NCI-H128 (cell line): ENCODE data around the gene MCCC1.

ENCODE experiments used
- DNase-seq: peaks from one replicate; lab custom pipeline; 2025; ENCODE audit not compliant: unreplicated experiment; lab: John Stamatoyannopoulos, UW

The MCCC1 gene

GRCh38 chr3:182989566-182989965, 109.7 kb downstream of the MCCC1 start:
- peak; percentile 59 for DNase-seq

GRCh38 chr3:182986021-182986420, 113.3 kb downstream of the MCCC1 start:
- DNase-seq = no peak

- DNase-seq = no peak
Observed at GRCh38 chr3:182983876-182984275, 115.4 kb downstream of the MCCC1 start.

GRCh38 chr3:182981038-182981380, 118.3 kb downstream of the MCCC1 start:
- DNase-seq = no peak

- peak; percentile 67 for DNase-seq
Observed at GRCh38 chr3:182980204-182981037, 118.9 kb downstream of the MCCC1 start, which contains the start of gene DCUN1D1. Gene DCUN1D1 (minus strand): TSS chr3:182980538. CDS start chr3:182980489, 49 bp downstream.

- DNase-seq = peak; percentile 30
Observed at GRCh38 chr3:182979674-182980191, 119.6 kb downstream of the MCCC1 start.

GRCh38 chr3:182979103-182979673, 120.1 kb downstream of the MCCC1 start:
- DNase-seq = peak; percentile 19

- DNase-seq = no peak
Observed at GRCh38 chr3:182978387-182978786, 120.9 kb downstream of the MCCC1 start.

- DNase-seq = no peak
Observed at GRCh38 chr3:182973047-182973446, 126.2 kb downstream of the MCCC1 start.

GRCh38 chr3:182972387-182972786, 126.9 kb downstream of the MCCC1 start:
- no peak for DNase-seq

- no peak for DNase-seq
Observed at GRCh38 chr3:182971637-182972036, 127.7 kb downstream of the MCCC1 start.

GRCh38 chr3:182970811-182971418, 128.4 kb downstream of the MCCC1 start:
- DNase-seq = no peak

- DNase-seq = no peak
Observed at GRCh38 chr3:182969853-182970252, 129.4 kb downstream of the MCCC1 start.

- DNase-seq = no peak
Observed at GRCh38 chr3:182969277-182969676, 130.0 kb downstream of the MCCC1 start.

GRCh38 chr3:182967218-182968204, 131.8 kb downstream of the MCCC1 start:
- DNase-seq = no peak

- no peak for DNase-seq
Observed at GRCh38 chr3:182965861-182966366, 133.4 kb downstream of the MCCC1 start.
